Mesodermal cell (in vitro differentiated cells): Measurements from ENCODE around the gene SPACA4.

Experiments
- H3K27ac ChIP-seq: 2 replicates; pipeline ENCODE4 v1.7.0; 2013; ENCODE audit warnings: mild to moderate bottlenecking, low read depth, low read length, moderate library complexity; ENCODE audit not compliant: severe bottlenecking
- H3K36me3 ChIP-seq: 2 replicates; pipeline ENCODE4 v1.7.1; 2013; ENCODE audit warnings: mild to moderate bottlenecking, low read length, moderate library complexity; ENCODE audit not compliant: control insufficient read depth, insufficient read depth
- H3K4me1 ChIP-seq: one replicate; pipeline ENCODE4 v1.7.1; 2013; ENCODE audit warnings: mild to moderate bottlenecking, low read length; ENCODE audit not compliant: insufficient read depth, control insufficient read depth, poor library complexity, severe bottlenecking
- H3K4me3 ChIP-seq: 2 replicates; pipeline ENCODE4 v1.7.0; 2013; ENCODE audit warnings: low read length, control low read depth, mild to moderate bottlenecking; ENCODE audit not compliant: insufficient read depth, poor library complexity, severe bottlenecking; ENCODE audit errors: extremely low read depth
- H3K9me3 ChIP-seq: 2 replicates; pipeline ENCODE4 v1.7.1; 2013; ENCODE audit warnings: mild to moderate bottlenecking, low read length, moderate library complexity; ENCODE audit not compliant: control insufficient read depth
- WGBS, 2 experiments: methylation state at CpG; one replicate each; pipeline ENCODE4 v1.1.5; 2013; ENCODE audit warnings: missing lambda C conversion rate in 2 of 2; ENCODE audit not compliant: insufficient coverage in 2 of 2; 5-methylcytosine and 5-hydroxymethylcytosine counted together

The SPACA4 gene

GRCh38 chr19:48613024-48613851 lies 6.7 kb downstream of the SPACA4 start:
- 95 to 96% methylated on average over 34 to 39 of the region's 39 CpGs for WGBS, 2 experiments
- Histone ChIP-seq H3K36me3 (peaks cover 40% of the 10 kb centered on the region), H3K4me1 (peaks cover 31% of the 10 kb centered on the region), H3K27ac (no peak overlapping the region), H3K4me3 (no peak overlapping the region), H3K9me3 (no peaks in the 10 kb centered on the region)

GRCh38 chr19:48613852-48614435 lies 7.4 kb downstream of the SPACA4 start:
- no peak overlapping the region for H3K4me3 ChIP-seq
- H3K9me3 ChIP-seq = no peaks in the 10 kb centered on the region
- WGBS, 2 experiments = 91 to 93% methylated on average over 11 to 13 of the region's 13 CpGs
- H3K27ac ChIP-seq = peak overlapping the region; percentile 43
- peaks cover 44% of the 10 kb centered on the region for H3K36me3 ChIP-seq
- H3K4me1 ChIP-seq = peaks cover 31% of the 10 kb centered on the region

- Histone ChIP-seq H3K4me1 (peaks cover 31% of the 10 kb centered on the region), H3K27ac (peak within 1 kb of the TSS; percentile 43), H3K9me3 (no peaks in the 10 kb centered on the region), H3K4me3 (no peak within 1 kb of the TSS), H3K36me3 (peaks cover 44% of the 10 kb centered on the region)
- 44 to 56% methylated on average over 18 to 23 of the region's 31 CpGs for WGBS, 2 experiments
Measured at GRCh38 chr19:48614436-48615230, 8.1 kb downstream of the SPACA4 start, which contains the start of gene FAM83E. FAM83E (minus strand) TSS chr19:48615076; CDS start chr19:48613372, 1,704 bp downstream.

GRCh38 chr19:48615231-48616040 lies 8.9 kb downstream of the SPACA4 start:
- H3K4me1 ChIP-seq = peaks cover 31% of the 10 kb centered on the region
- no peak overlapping the region for H3K4me3 ChIP-seq
- 87 to 96% methylated on average over 7 to 16 of the region's 19 CpGs for WGBS, 2 experiments
- peaks cover 44% of the 10 kb centered on the region for H3K36me3 ChIP-seq
- peak overlapping the region; percentile 43 for H3K27ac ChIP-seq
- no peaks in the 10 kb centered on the region for H3K9me3 ChIP-seq

- H3K9me3 ChIP-seq = no peaks in the 10 kb centered on the region
- H3K36me3 ChIP-seq = peaks cover 44% of the 10 kb centered on the region
- WGBS, 2 experiments = 96% methylated on average over 10 to 15 of the region's 16 CpGs
- H3K4me1 ChIP-seq = peaks cover 31% of the 10 kb centered on the region
- H3K27ac ChIP-seq = peak overlapping the region; percentile 16
- no peak overlapping the region for H3K4me3 ChIP-seq
Measured at GRCh38 chr19:48616041-48616436, 9.5 kb downstream of the SPACA4 start.

GRCh38 chr19:48616491-48617056 lies 10.0 kb downstream of the SPACA4 start:
- Histone ChIP-seq H3K9me3 (no peaks in the 10 kb centered on the region), H3K36me3 (peaks cover 44% of the 10 kb centered on the region), H3K27ac (no peak overlapping the region), H3K4me3 (peak overlapping the region; percentile 100), H3K4me1 (peaks cover 31% of the 10 kb centered on the region)
- WGBS, 2 experiments = 92 to 97% methylated on average over 6 to 10 of the region's 12 CpGs

GRCh38 chr19:48617146-48617937 lies 10.8 kb downstream of the SPACA4 start:
- WGBS, 2 experiments = 90 to 92% methylated on average over 12 to 14 of the region's 18 CpGs
- Histone ChIP-seq H3K4me1 (peaks cover 31% of the 10 kb centered on the region), H3K36me3 (peaks cover 44% of the 10 kb centered on the region), H3K4me3 (peak overlapping the region; percentile 100), H3K9me3 (no peaks in the 10 kb centered on the region), H3K27ac (peak overlapping the region; percentile 49)

GRCh38 chr19:48618278-48618915 lies 11.9 kb downstream of the SPACA4 start:
- peaks cover 31% of the 10 kb centered on the region for H3K4me1 ChIP-seq
- peak overlapping the region; percentile 94 for H3K27ac ChIP-seq
- no peaks in the 10 kb centered on the region for H3K9me3 ChIP-seq
- H3K4me3 ChIP-seq = peak overlapping the region; percentile 100
- WGBS, 2 experiments = 2 to 3% methylated on average over 16 to 18 of the region's 18 CpGs
- peaks cover 44% of the 10 kb centered on the region for H3K36me3 ChIP-seq
